ENCODE data around the gene OCA2.

The OCA2 gene

GRCh38 chr15:28129231-28129848 lies 30.2 kb upstream of the OCA2 start:
- no peak overlapping the region for H3K9ac ChIP-seq (ENCODE audit: low read length)

GRCh38 chr15:28128031-28128430 lies 28.9 kb upstream of the OCA2 start:
- Histone ChIP-seq H3K27ac (ENCODE audit: low read length) (peak overlapping the region; percentile 21; the same call in 1 of the 2 replicates), H3K4me2 (ENCODE audit: low read depth, low read length) (no peak overlapping the region), H3K4me3 (ENCODE audit: low read length) (no peak overlapping the region), H3K4me1 (ENCODE audit: low read length) (no peaks in the 10 kb centered on the region), H3K27me3 (replicated peaks; ENCODE audit: insufficient read depth, low read length) (no peaks in the 10 kb centered on the region), H3F3A (ENCODE audit: insufficient read depth, low read length) (no peaks in the 10 kb centered on the region), H3K9ac (ENCODE audit: low read length) (no peak overlapping the region), H2AFZ (ENCODE audit: low read length) (no peak overlapping the region), H3K36me3 (replicated peaks; ENCODE audit: insufficient read depth, low read length) (no peaks in the 10 kb centered on the region; the same call in 1 of the 2 replicates), H4K20me1 (ENCODE audit: insufficient read depth, low read length) (no peaks in the 10 kb centered on the region), H3K79me2 (ENCODE audit: low read length) (no peaks in the 10 kb centered on the region), H3K9me3 (replicated peaks; ENCODE audit: insufficient read depth, low read length) (no peaks in the 10 kb centered on the region), H3K9me2 (replicated peaks; ENCODE audit: insufficient read depth, low read length) (no peaks in the 10 kb centered on the region)
- DNase-seq = no peak
- TF ChIP-seq EZH2phosphoT487 (IDR thresholded peaks at IDR 0.05; ENCODE audit: low read length) (no peak), EZH2 (optimal IDR thresholded peaks at IDR 0.05; ENCODE audit: low read depth, low read length) (no peak), CTCF (IDR thresholded peaks at IDR 0.05; ENCODE audit: low read length) (no peak)

More at GRCh38 chr15:28129231-28129848, 30.2 kb upstream of the OCA2 start:
- Histone ChIP-seq H2AFZ (ENCODE audit: low read length) (no peak overlapping the region), H4K20me1 (ENCODE audit: insufficient read depth, low read length) (no peaks in the 10 kb centered on the region), H3K79me2 (ENCODE audit: low read length) (no peaks in the 10 kb centered on the region), H3K27me3 (replicated peaks; ENCODE audit: insufficient read depth, low read length) (no peaks in the 10 kb centered on the region), H3K9me2 (replicated peaks; ENCODE audit: insufficient read depth, low read length) (no peaks in the 10 kb centered on the region), H3K36me3 (replicated peaks; ENCODE audit: insufficient read depth, low read length) (peaks cover 3% of the 10 kb centered on the region; the same call in 1 of the 2 replicates), H3K9me3 (replicated peaks; ENCODE audit: insufficient read depth, low read length) (no peaks in the 10 kb centered on the region), H3F3A (ENCODE audit: insufficient read depth, low read length) (no peaks in the 10 kb centered on the region), H3K4me3 (ENCODE audit: low read length) (no peak overlapping the region), H3K4me1 (ENCODE audit: low read length) (no peaks in the 10 kb centered on the region), H3K27ac (ENCODE audit: low read length) (no peak overlapping the region), H3K4me2 (ENCODE audit: low read depth, low read length) (no peak overlapping the region)
- TF ChIP-seq CTCF (IDR thresholded peaks at IDR 0.05; ENCODE audit: low read length) (no peak), EZH2 (optimal IDR thresholded peaks at IDR 0.05; ENCODE audit: low read depth, low read length) (no peak), EZH2phosphoT487 (IDR thresholded peaks at IDR 0.05; ENCODE audit: low read length) (no peak)
- DNase-seq = no peak

GRCh38 chr15:28127036-28127435 lies 27.9 kb upstream of the OCA2 start:
- H3K4me3 ChIP-seq (ENCODE audit: low read length) = no peak overlapping the region
- H3K36me3 ChIP-seq (replicated peaks; ENCODE audit: insufficient read depth, low read length) = no peaks in the 10 kb centered on the region; the same call in 1 of the 2 replicates
- H3K79me2 ChIP-seq (ENCODE audit: low read length) = no peaks in the 10 kb centered on the region
- H3K9me3 ChIP-seq (replicated peaks; ENCODE audit: insufficient read depth, low read length) = no peaks in the 10 kb centered on the region
- H3K27me3 ChIP-seq (replicated peaks; ENCODE audit: insufficient read depth, low read length) = no peaks in the 10 kb centered on the region
- H3K4me2 ChIP-seq (ENCODE audit: low read depth, low read length) = no peak overlapping the region
- no peak overlapping the region for H3K9ac ChIP-seq (ENCODE audit: low read length)
- H4K20me1 ChIP-seq (ENCODE audit: insufficient read depth, low read length) = no peaks in the 10 kb centered on the region
- no peaks in the 10 kb centered on the region for H3K9me2 ChIP-seq (replicated peaks; ENCODE audit: insufficient read depth, low read length)
- no peak for TF ChIP-seq EZH2 (optimal IDR thresholded peaks at IDR 0.05; ENCODE audit: low read depth, low read length)
- no peak for TF ChIP-seq EZH2phosphoT487 (IDR thresholded peaks at IDR 0.05; ENCODE audit: low read length)
- TF ChIP-seq CTCF (IDR thresholded peaks at IDR 0.05; ENCODE audit: low read length) = no peak
- DNase-seq = no peak
- no peaks in the 10 kb centered on the region for H3F3A ChIP-seq (ENCODE audit: insufficient read depth, low read length)
- no peaks in the 10 kb centered on the region for H3K4me1 ChIP-seq (ENCODE audit: low read length)
- H2AFZ ChIP-seq (ENCODE audit: low read length) = no peak overlapping the region
- H3K27ac ChIP-seq (ENCODE audit: low read length) = no peak overlapping the region
